NT2/D1 (cell line): ENCODE measurements around the gene GMEB2.
A peak's percentile ranks its signal among the peaks of the same experiment; 100 is the strongest.
"Not testable (repeated sequence)": the region's sequence is repeated elsewhere in the genome, so short reads cannot be mapped to it uniquely, and the experiment has no call there.

ENCODE experiments used
- DNase-seq: peaks from one replicate; pipeline ENCODE4 v3.0.0-alpha.2; 2011; ENCODE audit warnings: low read depth, low spot score
- H3K27me3 ChIP-seq: 2 replicates; pipeline ENCODE4 v1.6.0; 2011; ENCODE audit warnings: mild to moderate bottlenecking; ENCODE audit not compliant: insufficient read length, insufficient read depth
- H3K36me3 ChIP-seq: 2 replicates; pipeline ENCODE4 v1.6.1; 2011; ENCODE audit warnings: mild to moderate bottlenecking, low read length, mixed read lengths; ENCODE audit not compliant: insufficient read depth, insufficient read length
- H3K4me1 ChIP-seq: 2 replicates; pipeline ENCODE4 v1.5.1; 2011; ENCODE audit not compliant: insufficient read depth, insufficient read length
- H3K4me3 ChIP-seq: 2 replicates; pipeline ENCODE4 v1.5.1; 2011; ENCODE audit warnings: low read depth; ENCODE audit not compliant: insufficient read length
- H3K9ac ChIP-seq: 2 replicates; pipeline ENCODE4 v1.6.0; 2011; ENCODE audit warnings: low read depth; ENCODE audit not compliant: insufficient read length
- H3K9me3 ChIP-seq: 2 replicates; pipeline ENCODE4 v1.5.1; 2011; ENCODE audit warnings: mild to moderate bottlenecking, low read length; ENCODE audit not compliant: insufficient read depth
- SUZ12 ChIP-seq: IDR thresholded peaks from 2 replicates; pipeline ENCODE4 v1.6.1; 2011; ENCODE audit not compliant: insufficient read length, insufficient read depth; ENCODE audit errors: extremely low read depth
- YY1 ChIP-seq: IDR thresholded peaks from 2 replicates; pipeline ENCODE4 v1.6.1; 2011; ENCODE audit not compliant: insufficient read length, insufficient read depth
- ZNF274 ChIP-seq: IDR thresholded peaks from 2 replicates; pipeline ENCODE4 v1.6.1; 2011; ENCODE audit warnings: mild to moderate bottlenecking, low read depth, low read length

Gene GMEB2

DNA sequence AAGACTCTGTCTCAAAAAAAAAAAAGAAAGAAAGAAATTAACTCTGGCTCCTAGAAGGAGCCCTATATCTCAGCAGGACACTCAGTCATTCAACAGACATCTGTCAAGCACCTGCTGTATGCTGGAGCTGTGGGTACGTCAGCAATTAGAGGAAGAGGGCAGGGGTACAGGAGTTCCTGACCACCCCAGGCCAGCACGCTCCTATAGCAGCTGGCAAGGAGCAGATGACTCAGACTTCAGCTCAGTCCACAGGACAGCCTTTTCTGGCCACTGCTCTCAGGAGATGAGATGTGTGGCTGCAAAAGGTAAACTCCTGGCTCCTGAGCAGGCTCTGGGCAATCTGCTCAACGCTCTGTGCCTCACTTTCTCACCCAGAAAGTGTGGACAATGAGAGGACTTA is 29.6 kb upstream of the GMEB2 start:
- TF ChIP-seq YY1 (no peak), ZNF274 (no peak), SUZ12 (no peak)
- DNase-seq, result no peak
- Histone ChIP-seq H3K4me3 (no peak overlapping the region), H3K9me3 (no peaks in the 10 kb centered on the region), H3K27me3 (peaks cover 8% of the 10 kb centered on the region), H3K36me3 (peaks cover 24% of the 10 kb centered on the region), H3K9ac (no peak overlapping the region), H3K4me1 (peaks cover 27% of the 10 kb centered on the region)

GRCh38 chr20:63655249-63655648 is 28.3 kb upstream of the GMEB2 start:
- peaks cover 31% of the 10 kb centered on the region for H3K4me1 ChIP-seq
- H3K27me3 ChIP-seq, result peaks cover 9% of the 10 kb centered on the region
- peak overlapping the region; percentile 7 for H3K9ac ChIP-seq
- no peaks in the 10 kb centered on the region for H3K9me3 ChIP-seq
- peaks cover 12% of the 10 kb centered on the region for H3K36me3 ChIP-seq
- no peak overlapping the region for H3K4me3 ChIP-seq
- TF ChIP-seq ZNF274, result no peak
- TF ChIP-seq SUZ12, result no peak
- TF ChIP-seq YY1, result no peak
- no peak for DNase-seq

- peaks cover 9% of the 10 kb centered on the region for H3K27me3 ChIP-seq
- peaks cover 28% of the 10 kb centered on the region for H3K4me1 ChIP-seq
- DNase-seq, result no peak
- peak overlapping the region; percentile 51 for H3K4me3 ChIP-seq
- H3K9me3 ChIP-seq, result no peaks in the 10 kb centered on the region
- H3K9ac ChIP-seq, result peak overlapping the region; percentile 74
- no peak for TF ChIP-seq SUZ12
- no peak for TF ChIP-seq YY1
- no peak for TF ChIP-seq ZNF274
- H3K36me3 ChIP-seq, result peaks cover under 1% of the 10 kb centered on the region
Measured at GRCh38 chr20:63653974-63654668, 27.2 kb upstream of the GMEB2 start.

- H3K4me3 ChIP-seq, result peak within 1 kb of the TSS; percentile 57
- H3K36me3 ChIP-seq, result peaks cover 4% of the 10 kb centered on the region
- H3K4me1 ChIP-seq, result peaks cover 24% of the 10 kb centered on the region
- TF ChIP-seq SUZ12 (no peak), ZNF274 (no peak), YY1 (no peak)
- H3K9me3 ChIP-seq, result no peaks in the 10 kb centered on the region
- peak; percentile 94 for DNase-seq
- peaks cover 9% of the 10 kb centered on the region for H3K27me3 ChIP-seq
- H3K9ac ChIP-seq, result peak within 1 kb of the TSS; percentile 76
Measured at GRCh38 chr20:63653041-63653973, 26.4 kb upstream of the GMEB2 start, which contains the start of gene STMN3. Gene STMN3, minus strand, starts transcription at chr20:63653424. Its CDS starts 79 bp downstream, at chr20:63653345.

- Histone ChIP-seq H3K9ac (peak overlapping the region; percentile 76), H3K27me3 (peaks cover 9% of the 10 kb centered on the region), H3K36me3 (peaks cover 4% of the 10 kb centered on the region), H3K4me3 (peak overlapping the region; percentile 57), H3K4me1 (peaks cover 23% of the 10 kb centered on the region), H3K9me3 (no peaks in the 10 kb centered on the region)
- DNase-seq, result no peak
- TF ChIP-seq ZNF274, result no peak
- no peak for TF ChIP-seq SUZ12
- no peak for TF ChIP-seq YY1
Measured at GRCh38 chr20:63652192-63652980, 25.5 kb upstream of the GMEB2 start.

DNA sequence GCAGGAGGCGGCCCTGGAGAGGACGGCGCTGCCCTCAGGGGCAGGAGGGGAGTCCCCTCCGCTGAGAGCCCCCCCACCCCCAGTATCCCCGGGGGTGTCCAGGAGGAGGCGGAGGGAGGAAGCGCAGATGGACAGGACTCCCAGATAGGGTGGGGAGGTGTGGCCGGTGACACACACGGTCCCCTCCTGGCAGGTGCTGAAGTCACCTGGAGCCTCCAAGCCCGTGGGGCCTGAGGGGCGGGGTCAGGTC is 25.0 kb upstream of the GMEB2 start:
- peaks cover 20% of the 10 kb centered on the region for H3K4me1 ChIP-seq
- no peak for DNase-seq
- H3K4me3 ChIP-seq, result peak overlapping the region; percentile 57
- peaks cover 9% of the 10 kb centered on the region for H3K27me3 ChIP-seq
- TF ChIP-seq ZNF274 (no peak), SUZ12 (no peak), YY1 (no peak)
- no peaks in the 10 kb centered on the region for H3K9me3 ChIP-seq
- peaks cover 4% of the 10 kb centered on the region for H3K36me3 ChIP-seq
- H3K9ac ChIP-seq, result peak overlapping the region; percentile 76

GRCh38 chr20:63650486-63650885 is 23.6 kb upstream of the GMEB2 start:
- H3K36me3 ChIP-seq, DNase-seq, H3K9ac ChIP-seq, H3K27me3 ChIP-seq, H3K9me3 ChIP-seq, H3K4me3 ChIP-seq: not testable (repeated sequence)
- H3K4me1 ChIP-seq, result peaks cover 20% of the 10 kb centered on the region
